Neural cell (in vitro differentiated cells): ENCODE results near the gene RNU5D-1. TPM values are rescaled to one million over a fixed set of nuclear protein-coding genes. Genes with fewer than 3 reads are reported as not detected.
"Not testable (repeated sequence)": the region's sequence is repeated elsewhere in the genome, so short reads cannot be mapped to it uniquely, and the experiment has no call there.

Source experiments
- H2AFZ ChIP-seq: fragments of 200-600, 300-800 bp; sonication (generic), shearing (Covaris generic); 2 replicates; pipeline ENCODE4 v1.6.0; 2014; ENCODE audit warnings: low read depth, mild to moderate bottlenecking, antibody characterized with exemption, low read length, moderate library complexity
- H3F3A ChIP-seq: fragments of 200-600 bp; shearing (Covaris generic); 2 replicates; pipeline ENCODE4 v1.6.1; 2016; ENCODE audit warnings: mild to moderate bottlenecking, moderate library complexity, mixed read lengths, antibody characterized with exemption, low read length; ENCODE audit not compliant: insufficient read depth, poor library complexity, severe bottlenecking
- H3K27ac ChIP-seq: fragments of 200-600, 300-800 bp; sonication (generic), shearing (Covaris generic); 2 replicates; pipeline ENCODE4 v1.5.1; 2014; ENCODE audit warnings: mild to moderate bottlenecking, low read length, moderate library complexity
- H3K27me3 ChIP-seq: fragments of 300-800, 200-600 bp; sonication (generic), shearing (Covaris generic); 2 replicates; pipeline ENCODE4 v1.6.0; 2014; ENCODE audit warnings: mild to moderate bottlenecking, low read depth, low read length, moderate library complexity; ENCODE audit not compliant: insufficient read depth
- H3K36me3 ChIP-seq: fragments of 300-800, 200-600 bp; sonication (generic), shearing (Covaris generic); 2 replicates; pipeline ENCODE4 v1.5.1; 2014; ENCODE audit warnings: mild to moderate bottlenecking, antibody characterized with exemption, low read length, moderate library complexity; ENCODE audit not compliant: insufficient read depth
- H3K4me2 ChIP-seq: fragments of 300-800, 200-600 bp; sonication (generic), shearing (Covaris generic); 2 replicates; pipeline ENCODE4 v1.6.0; 2014; ENCODE audit warnings: mild to moderate bottlenecking, low read length
- H3K4me3 ChIP-seq: fragments of 300-800, 200-600 bp; sonication (generic), shearing (Covaris generic); 2 replicates; pipeline ENCODE4 v1.5.1; 2014; ENCODE audit warnings: mild to moderate bottlenecking, low read length, moderate library complexity
- H3K79me2 ChIP-seq: fragments of 200-600 bp; shearing (Covaris generic); replicated peaks from 2 replicates; pipeline ENCODE4 v1.6.0; 2014; ENCODE audit warnings: mild to moderate bottlenecking, low read length, moderate library complexity; ENCODE audit not compliant: insufficient read depth
- H3K9ac ChIP-seq: fragments of 300-800, 200-600 bp; sonication (generic), shearing (Covaris generic); 2 replicates; pipeline ENCODE4 v1.6.1; 2016; ENCODE audit warnings: mild to moderate bottlenecking, low read length, mixed read lengths
- H3K9me2 ChIP-seq: fragments of 200-600 bp; shearing (Covaris generic); 2 replicates; pipeline ENCODE4 v1.6.1; 2016; ENCODE audit warnings: mild to moderate bottlenecking, low read length, mixed read lengths; ENCODE audit not compliant: insufficient read depth
- H3K9me3 ChIP-seq: fragments of 200-600, 300-800 bp; sonication (generic), shearing (Covaris generic); 2 replicates; pipeline ENCODE4 v1.6.1; 2016; ENCODE audit warnings: mild to moderate bottlenecking, mixed run types, low read length, moderate library complexity, mixed read lengths
- H4K20me1 ChIP-seq: fragments of 200-600 bp; shearing (Covaris generic); 2 replicates; pipeline ENCODE4 v1.6.1; 2016; ENCODE audit warnings: mild to moderate bottlenecking, mixed run types; ENCODE audit not compliant: insufficient read depth
- CTCF ChIP-seq: fragments of 450-650 bp; IDR thresholded peaks from 2 replicates; pipeline ENCODE4 v1.5.1; 2014; ENCODE audit warnings: antibody characterized with exemption, mild to moderate bottlenecking, moderate library complexity; ENCODE audit not compliant: poor library complexity, severe bottlenecking
- EP300 ChIP-seq: fragments of 450-650 bp; conservative IDR thresholded peaks from 2 replicates; pipeline ENCODE4 v1.6.1; 2014; ENCODE audit warnings: antibody characterized with exemption, mild to moderate bottlenecking, moderate library complexity; ENCODE audit not compliant: poor library complexity, severe bottlenecking
- EZH2 ChIP-seq: fragments of 200-600, 300-800 bp; shearing (Covaris generic), sonication (generic); IDR thresholded peaks from 2 replicates; pipeline ENCODE4 v1.6.1; 2014; ENCODE audit warnings: antibody characterized with exemption, low read length, borderline replicate concordance, mild to moderate bottlenecking; ENCODE audit not compliant: insufficient read depth, poor library complexity, severe bottlenecking
- MXI1 ChIP-seq: fragments of 450-650 bp; conservative IDR thresholded peaks from 2 replicates; pipeline ENCODE4 v1.6.1; 2014; ENCODE audit warnings: antibody characterized with exemption, mild to moderate bottlenecking; ENCODE audit not compliant: poor library complexity, severe bottlenecking
- POLR2AphosphoS5 ChIP-seq: IDR thresholded peaks from 2 replicates; pipeline ENCODE4 v1.6.1; 2012
- RAD21 ChIP-seq: fragments of 450-650 bp; conservative IDR thresholded peaks from 2 replicates; pipeline ENCODE4 v1.6.1; 2014; ENCODE audit warnings: antibody characterized with exemption, mild to moderate bottlenecking, moderate library complexity
- REST ChIP-seq: IDR thresholded peaks from 2 replicates; pipeline ENCODE4 v1.6.1; 2012; ENCODE audit warnings: borderline replicate concordance
- SMC3 ChIP-seq: fragments of 450-650 bp; conservative IDR thresholded peaks from 2 replicates; pipeline ENCODE4 v1.6.1; 2014; ENCODE audit warnings: antibody characterized with exemption, mild to moderate bottlenecking, moderate library complexity; ENCODE audit not compliant: poor library complexity
- TAF1 ChIP-seq: IDR thresholded peaks from 2 replicates; pipeline ENCODE4 v1.6.1; 2012; ENCODE audit warnings: low read depth
- polyA plus RNA-seq: library from polyadenylated mRNA; depleted of rRNA; stranded (reverse); fragments of >200 nt; gene quantifications from 2 replicates; pipeline ENCODE4 v1.2.3, GENCODE V29; 2014

RNU5D-1 gene
- polyA plus RNA-seq, 1 donor from 2014 or later: not detected

GRCh38 chr1:44766421-44766820 is 35.5 kb upstream of the RNU5D-1 start:
- not testable (repeated sequence) for H3K36me3 ChIP-seq, H4K20me1 ChIP-seq, H3K27me3 ChIP-seq, H3K79me2 ChIP-seq, H3K9ac ChIP-seq, H3K9me3 ChIP-seq, H3K9me2 ChIP-seq, H3F3A ChIP-seq, H3K4me3 ChIP-seq, H3K4me2 ChIP-seq, H2AFZ ChIP-seq, H3K27ac ChIP-seq

GRCh38 chr1:44760876-44761275 is 29.9 kb upstream of the RNU5D-1 start:
- no peaks in the 10 kb centered on the region for H4K20me1 ChIP-seq
- no peaks in the 10 kb centered on the region for H3K9me3 ChIP-seq
- H3K4me2 ChIP-seq: no peak overlapping the region
- no peaks in the 10 kb centered on the region for H3F3A ChIP-seq
- no peak overlapping the region for H3K9ac ChIP-seq
- no peak overlapping the region for H3K27ac ChIP-seq
- TF ChIP-seq CTCF: no peak
- TF ChIP-seq RAD21: no peak
- no peak for TF ChIP-seq REST
- no peak for TF ChIP-seq POLR2AphosphoS5
- no peak for TF ChIP-seq SMC3
- no peak for TF ChIP-seq EP300
- no peak for TF ChIP-seq MXI1
- no peak for TF ChIP-seq TAF1
- no peak for TF ChIP-seq EZH2
- H3K36me3 ChIP-seq: no peaks in the 10 kb centered on the region
- no peaks in the 10 kb centered on the region for H3K9me2 ChIP-seq
- H3K79me2 ChIP-seq: no peaks in the 10 kb centered on the region
- H2AFZ ChIP-seq: no peak overlapping the region
- no peaks in the 10 kb centered on the region for H3K27me3 ChIP-seq
- H3K4me3 ChIP-seq: no peak overlapping the region

- no peak overlapping the region for H3K9ac ChIP-seq
- no peaks in the 10 kb centered on the region for H3K27me3 ChIP-seq
- no peak overlapping the region for H3K27ac ChIP-seq
- H3K4me2 ChIP-seq: no peak overlapping the region
- no peaks in the 10 kb centered on the region for H3K9me3 ChIP-seq
- H3K4me3 ChIP-seq: no peak overlapping the region
- no peaks in the 10 kb centered on the region for H4K20me1 ChIP-seq
- no peaks in the 10 kb centered on the region for H3K79me2 ChIP-seq
- H3F3A ChIP-seq: no peaks in the 10 kb centered on the region
- no peak overlapping the region for H2AFZ ChIP-seq
- H3K9me2 ChIP-seq: no peaks in the 10 kb centered on the region
- H3K36me3 ChIP-seq: no peaks in the 10 kb centered on the region
- TF ChIP-seq EZH2 (no peak), POLR2AphosphoS5 (no peak), RAD21 (no peak), MXI1 (no peak), REST (no peak), SMC3 (no peak), TAF1 (no peak), CTCF (no peak), EP300 (no peak)
Measured at GRCh38 chr1:44759077-44759476, 28.1 kb upstream of the RNU5D-1 start.
